T-helper 22 cell (primary cell): Measurements from ENCODE around the gene LHPP.

Experiments
- DNase-seq: peaks from one replicate; pipeline ENCODE4 v3.0.0-alpha.2; 2020; ENCODE audit warnings: low read depth

LHPP gene

DNA sequence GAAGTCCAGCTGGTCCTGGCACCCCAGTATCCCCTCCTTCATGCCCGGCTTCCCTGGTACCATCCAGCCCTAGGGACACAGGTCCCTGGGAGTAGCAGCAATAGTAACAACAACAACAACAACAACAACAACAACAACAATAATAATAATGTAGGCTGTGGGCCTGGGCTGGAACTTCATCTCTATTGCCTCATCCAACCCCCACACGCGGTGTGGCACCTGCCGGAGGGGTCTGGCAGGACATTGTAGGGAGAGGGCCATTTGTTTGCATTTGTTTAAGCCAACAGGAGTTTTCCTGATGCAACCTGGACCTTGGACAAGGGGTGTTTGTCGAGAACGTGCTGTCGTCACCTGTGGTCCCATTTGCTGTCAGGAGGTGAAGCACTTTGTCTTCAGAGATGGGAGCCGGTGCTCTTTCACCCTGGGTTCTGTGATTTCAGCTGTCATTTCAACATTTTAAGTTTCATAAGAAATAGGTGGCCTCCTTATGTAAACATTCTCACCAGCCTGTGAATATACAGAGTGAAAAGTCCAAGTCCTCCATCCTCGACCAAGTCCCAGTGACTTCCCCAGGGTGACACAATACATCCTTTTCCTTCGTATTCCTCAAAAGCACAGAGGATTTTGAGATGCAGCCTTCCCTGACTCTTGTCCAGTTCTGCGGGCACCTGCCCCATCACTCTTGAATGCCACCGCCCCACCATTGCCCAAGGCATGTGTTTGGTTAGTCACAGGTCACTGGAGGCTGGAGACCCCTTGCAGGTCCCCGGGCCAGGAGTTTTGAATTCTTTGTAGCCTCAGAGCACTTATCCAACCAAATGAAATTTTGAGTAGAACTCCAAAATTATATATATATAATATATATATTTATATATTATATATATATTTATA lies 9.2 kb downstream of the LHPP start:
- DNase-seq: no peak

DNA sequence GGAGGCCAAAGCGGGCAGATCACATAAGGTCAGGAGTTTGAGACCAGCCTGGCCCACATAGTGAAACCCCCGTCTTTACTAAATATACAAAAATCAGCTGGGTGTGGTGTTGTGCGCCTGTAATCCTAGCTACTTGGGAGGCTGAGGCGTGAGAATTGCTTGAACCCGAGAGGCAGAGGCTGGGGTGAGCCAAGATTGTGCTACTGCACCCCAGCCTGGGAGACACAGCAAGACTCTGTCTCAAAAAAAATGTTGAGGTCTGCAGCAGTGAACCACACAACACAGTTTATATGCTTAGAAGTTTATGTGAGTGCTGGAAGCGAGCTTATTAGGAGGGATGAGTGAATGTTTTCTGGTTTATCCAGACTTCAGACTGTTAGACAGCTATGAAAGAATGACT lies 10.4 kb downstream of the LHPP start:
- no peak for DNase-seq

DNA sequence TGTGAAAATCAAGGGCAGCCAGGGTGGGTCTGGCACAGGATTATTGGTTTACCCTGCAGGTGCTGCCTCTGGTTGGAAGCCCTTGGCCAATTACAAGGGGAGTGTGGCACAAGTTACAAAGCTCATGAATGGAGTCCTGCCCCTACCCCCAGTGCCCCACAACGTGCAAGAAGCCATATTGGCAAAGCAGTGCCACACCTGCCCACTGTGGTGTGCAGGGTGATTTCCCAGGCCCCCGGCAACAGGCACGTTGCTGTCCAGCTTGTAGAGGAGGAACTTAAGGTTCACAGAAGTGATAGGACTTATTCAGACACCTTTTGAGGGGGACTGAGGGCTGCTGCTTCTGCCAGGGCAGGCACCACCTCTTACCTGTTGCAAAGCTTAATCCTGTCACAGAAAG lies 11.4 kb downstream of the LHPP start:
- DNase-seq: no peak

DNA sequence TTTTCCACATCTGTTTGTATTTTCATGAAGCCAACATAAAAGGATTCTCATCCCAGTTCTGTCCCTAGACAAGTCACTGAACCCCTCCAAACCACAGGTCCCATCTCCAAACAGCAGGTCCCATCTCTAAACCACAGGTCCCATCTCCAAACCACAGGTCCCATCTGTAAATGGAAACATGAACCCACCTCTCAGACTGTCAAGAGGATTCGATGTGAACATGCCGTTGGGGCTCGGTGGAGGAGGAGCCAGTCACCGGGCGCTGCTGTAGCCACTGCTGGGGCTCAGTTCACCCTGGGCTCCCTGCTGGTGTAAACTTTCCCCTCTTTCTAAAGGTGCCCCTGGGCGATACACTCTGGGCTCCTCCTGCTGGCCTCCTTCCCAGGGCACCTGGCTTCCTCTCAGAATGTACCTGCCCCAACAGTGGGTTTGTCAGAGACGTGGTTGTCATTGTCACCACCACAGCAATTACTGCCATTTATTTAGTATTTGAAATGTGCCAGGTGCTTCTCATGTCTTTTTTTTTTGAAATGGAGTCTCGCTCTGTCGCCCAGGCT lies 13.0 kb downstream of the LHPP start:
- no peak for DNase-seq

DNA sequence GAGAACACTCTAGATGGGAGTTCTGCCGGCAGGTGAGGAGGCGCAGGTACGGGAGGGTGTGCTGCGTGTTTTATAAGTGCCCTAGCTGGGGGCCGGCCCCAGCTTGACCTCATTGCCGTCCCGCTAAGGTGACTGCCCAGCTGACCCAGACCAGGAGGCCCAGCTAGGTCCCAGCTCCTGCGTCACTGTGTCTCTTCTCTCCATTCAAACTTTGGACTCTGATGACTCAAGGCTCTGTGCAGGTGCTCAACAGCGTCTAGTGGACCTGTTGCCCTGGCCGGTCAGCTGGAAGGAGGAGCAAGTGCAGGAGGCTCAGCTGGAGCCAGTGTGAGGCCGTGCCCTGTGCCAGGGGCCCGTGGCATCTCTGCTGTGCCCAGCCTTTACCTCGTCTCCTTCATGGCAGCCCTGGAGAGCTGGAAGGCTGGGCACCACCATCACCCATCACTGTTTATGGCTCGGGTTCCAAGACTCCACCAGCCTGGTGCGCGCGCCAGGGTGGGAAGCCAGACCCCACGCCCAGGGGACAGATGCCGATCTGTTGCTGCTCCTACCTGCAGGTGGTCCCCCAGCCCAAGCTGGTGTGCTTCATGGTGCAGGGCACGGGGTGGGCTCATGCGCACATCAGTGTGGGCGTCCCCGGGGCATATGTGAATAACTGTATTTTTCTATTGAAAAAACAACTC lies 14.6 kb downstream of the LHPP start:
- DNase-seq: no peak

DNA sequence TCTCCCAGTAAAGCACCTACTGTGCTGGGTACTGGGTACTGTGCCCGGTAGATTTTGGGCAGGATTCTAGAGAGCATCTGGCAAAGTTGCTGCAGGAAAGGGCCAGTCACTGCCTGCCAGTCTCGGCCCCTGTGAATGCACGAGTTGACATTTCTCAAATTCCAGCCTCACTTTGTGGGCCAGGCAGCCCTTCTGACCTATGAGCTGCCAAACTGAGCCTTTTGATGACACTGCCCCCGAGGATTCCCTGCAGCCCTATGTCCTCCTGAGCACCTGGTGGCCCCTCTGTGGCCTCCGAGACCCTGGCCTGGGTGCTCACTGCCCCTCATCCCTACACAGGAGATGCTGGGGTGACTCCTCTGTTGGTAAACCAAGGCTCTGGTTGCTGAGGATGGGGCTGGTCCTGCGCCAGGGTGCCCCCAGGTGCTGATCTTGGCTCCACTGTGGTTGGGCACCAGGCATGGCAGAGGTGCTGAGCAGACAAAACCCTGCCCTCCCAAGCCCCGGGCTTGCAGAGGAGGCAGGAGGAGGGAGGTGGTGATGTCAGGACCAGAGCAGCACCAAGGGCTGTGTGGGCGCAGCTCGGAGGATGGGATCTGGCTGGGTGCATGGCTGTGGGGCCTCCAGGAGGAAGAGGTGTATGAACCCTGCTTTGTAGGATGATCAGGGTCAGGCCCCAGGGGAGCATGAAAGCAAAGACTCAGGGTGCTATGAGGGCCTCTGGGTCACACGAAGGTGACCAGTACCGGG lies 16.2 kb downstream of the LHPP start:
- DNase-seq: no peak

DNA sequence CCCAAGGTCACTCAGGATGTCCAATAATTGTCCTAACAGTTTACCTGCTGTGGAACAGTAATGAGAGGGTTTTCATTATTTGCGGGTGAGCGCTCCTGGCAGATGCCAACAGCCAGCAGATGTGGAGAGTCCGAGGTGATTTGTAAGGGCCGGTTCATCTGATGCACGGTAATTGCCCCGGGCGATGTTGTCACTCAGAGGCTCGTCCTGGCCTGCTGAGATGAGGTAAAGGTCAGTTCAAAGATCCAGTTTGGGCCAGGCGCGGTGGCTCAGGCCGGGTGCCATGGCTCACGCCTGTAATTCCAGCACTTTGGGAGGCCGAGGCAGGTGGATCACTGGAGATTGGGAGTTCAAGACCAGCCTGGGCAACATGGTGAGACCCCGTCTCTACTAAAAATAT lies 16.9 kb downstream of the LHPP start:
- DNase-seq: no peak

DNA sequence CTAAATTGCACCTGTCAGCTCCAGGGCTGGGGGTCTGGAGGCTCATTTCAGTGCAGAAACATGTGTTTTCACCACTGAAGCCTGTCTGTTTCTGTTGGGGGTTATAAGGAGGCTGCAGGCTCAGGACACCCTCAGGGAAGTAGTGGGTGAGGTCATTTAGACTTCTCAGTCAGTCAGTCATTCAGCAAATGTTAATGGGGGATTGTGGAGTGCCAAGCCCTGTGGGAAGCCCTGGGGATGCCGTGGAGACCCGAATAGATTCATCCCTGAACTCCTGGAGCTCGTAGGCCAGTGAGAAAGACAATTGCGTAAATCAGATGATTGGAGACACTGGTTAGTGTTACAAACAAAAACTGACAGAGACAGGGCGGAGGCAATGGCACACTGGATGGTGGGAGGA lies 19.2 kb downstream of the LHPP start:
- DNase-seq: no peak

DNA sequence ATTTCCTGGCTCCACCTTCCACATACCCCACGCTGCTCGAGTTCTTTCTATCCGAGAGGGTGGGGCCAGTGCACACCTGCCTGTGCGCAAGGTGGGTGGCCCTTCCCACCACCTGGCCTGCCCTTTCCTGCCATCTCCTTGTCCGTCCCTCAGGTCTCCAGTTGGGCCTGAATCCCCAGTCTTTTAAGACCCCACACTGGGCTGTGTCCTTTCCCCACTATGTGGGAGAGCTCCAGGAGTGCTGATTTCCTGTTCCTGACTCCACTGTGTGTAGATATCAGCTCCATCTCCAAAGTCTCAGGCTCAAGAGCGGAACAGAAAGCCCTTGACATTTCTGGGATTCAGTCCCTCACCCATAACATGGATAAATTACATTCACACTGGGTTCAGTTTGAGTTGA lies 20.1 kb downstream of the LHPP start:
- no peak for DNase-seq

DNA sequence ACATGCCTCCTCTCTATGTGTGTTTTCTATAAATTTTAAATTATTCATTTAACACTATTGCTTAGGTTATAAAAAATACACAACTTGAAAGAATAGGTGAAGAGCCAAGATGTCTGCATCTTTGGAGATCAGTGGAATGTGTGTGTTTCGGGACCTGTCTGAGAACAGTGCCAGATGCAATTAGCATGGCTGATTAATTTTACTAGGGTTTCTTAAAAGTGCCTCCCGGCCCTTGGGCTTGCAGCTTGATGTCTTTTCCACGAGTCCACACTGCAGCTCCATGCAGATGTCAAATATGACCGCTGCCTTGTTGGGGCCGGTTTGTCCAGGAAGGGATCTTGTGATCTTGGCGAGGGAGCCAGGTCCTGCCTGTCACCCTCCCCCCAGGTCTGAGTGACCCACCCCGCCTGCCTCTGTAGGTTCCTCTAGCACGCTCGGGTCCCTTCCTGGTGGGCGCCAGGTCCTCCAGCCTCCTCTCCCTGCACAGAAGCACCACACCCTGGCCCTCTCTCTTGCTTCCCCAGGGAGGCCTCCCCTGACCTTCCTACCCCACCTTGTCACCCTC lies 20.7 kb downstream of the LHPP start:
- no peak for DNase-seq

DNA sequence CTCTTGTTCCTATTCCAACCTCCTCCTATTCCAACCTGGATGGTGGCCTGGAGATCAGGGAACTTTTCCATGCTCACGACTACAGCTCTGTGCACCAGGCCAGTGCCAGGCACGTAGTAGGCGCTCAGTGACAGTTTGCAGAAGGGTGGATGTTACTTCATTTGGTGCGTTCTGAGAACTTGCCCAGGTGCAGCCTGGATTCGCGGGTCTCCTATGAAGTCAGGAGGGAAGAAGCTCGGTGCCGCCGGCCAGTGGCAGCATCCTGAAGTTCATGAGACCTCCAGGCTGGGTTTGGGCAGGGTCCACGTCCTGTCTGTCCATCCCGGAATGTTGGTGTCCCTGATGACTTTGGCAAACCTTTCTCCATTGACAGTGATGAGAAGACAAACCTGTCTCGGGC lies 21.3 kb downstream of the LHPP start:
- no peak for DNase-seq

DNA sequence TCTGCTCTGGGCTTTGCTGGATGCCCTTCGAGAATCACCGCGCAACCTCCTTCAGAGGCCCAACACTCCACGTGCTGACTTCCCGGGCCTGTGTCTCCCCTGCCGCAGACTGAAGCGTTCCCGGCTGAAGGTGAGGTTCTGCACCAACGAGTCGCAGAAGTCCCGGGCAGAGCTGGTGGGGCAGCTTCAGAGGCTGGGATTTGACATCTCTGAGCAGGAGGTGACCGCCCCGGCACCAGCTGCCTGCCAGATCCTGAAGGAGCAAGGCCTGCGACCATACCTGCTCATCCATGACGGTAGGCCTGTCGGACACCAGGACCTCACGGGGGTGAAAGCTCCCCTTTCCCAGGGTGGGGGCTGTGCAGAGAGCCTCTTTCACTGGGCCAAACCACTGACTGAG lies 22.4 kb downstream of the LHPP start:
- no peak for DNase-seq

DNA sequence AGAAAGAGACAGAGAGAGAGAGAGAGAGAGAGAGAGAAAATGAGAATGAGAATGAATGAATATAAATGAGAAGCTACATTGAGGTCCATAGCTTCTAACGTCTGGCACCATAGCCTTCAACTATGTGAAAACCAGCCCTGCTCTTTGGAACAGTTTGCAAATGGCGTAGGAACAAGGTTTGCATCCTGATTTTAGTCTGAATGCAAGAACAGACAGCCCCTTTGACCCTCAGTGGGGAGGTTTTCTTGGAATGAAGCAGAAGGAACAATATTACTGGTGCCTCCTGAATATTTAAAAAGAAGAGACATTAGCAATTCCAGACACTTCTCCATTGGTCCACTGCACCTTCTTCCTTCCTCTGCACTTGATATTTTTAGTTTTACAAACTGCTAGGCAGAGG lies 23.0 kb downstream of the LHPP start:
- DNase-seq: no peak

DNA sequence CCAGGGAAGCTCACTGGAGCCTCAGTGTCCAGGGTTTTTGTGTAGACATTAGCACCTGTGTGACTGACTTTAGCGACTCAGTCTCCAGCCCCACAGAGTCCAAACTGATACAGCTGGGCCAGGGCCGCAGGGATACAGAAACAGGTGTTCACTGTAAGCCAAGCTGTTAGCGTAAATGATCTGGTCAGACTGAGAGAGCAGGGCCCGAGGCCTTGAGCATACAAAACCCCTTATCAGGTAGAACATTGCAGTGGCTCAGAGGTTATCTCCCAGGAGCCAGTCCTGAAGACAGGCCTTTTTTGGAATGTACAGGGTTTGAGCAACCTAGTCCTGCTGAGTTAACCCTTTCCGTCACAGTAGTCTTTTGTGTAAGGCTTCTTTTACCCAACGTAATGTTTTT lies 25.0 kb downstream of the LHPP start:
- DNase-seq: no peak

DNA sequence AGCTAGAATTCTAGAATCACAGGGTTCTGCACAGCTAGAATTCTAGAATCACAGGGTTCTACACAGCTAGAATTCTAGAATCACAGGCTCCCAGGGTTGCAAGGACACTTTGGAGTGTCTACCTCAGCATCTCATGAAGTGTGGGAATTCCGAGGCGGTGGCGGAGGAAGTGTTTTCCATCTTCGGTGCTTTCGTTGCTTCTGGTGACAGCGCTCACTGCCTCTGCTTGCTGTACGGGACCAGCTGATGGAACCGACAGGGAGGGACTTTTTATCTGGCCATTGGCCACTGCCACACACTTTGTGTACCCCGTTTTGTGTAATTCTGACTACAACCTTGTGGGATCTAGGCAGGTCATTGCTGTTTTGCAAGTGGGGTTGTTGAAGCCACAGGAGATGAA lies 29.5 kb downstream of the LHPP start:
- no peak for DNase-seq

DNA sequence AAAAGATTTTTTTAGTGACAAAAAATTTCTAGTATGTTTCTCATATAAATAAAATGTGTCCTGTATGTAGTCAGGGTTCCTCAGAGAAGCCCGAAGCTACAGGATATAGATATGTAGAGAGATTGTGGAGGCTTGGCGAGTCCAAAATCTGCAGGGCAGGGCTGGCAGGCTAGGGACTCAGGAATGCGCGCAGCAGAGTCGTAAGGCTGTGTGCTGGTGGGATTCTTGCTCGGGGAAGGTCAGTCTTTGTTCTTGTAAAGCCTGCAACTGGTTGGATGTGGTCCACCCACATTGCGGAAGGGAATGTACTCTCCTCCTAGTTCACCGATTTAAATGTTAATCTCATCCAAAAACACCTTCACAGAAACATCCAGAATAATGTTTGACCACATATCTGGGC lies 30.6 kb downstream of the LHPP start:
- DNase-seq: no peak

DNA sequence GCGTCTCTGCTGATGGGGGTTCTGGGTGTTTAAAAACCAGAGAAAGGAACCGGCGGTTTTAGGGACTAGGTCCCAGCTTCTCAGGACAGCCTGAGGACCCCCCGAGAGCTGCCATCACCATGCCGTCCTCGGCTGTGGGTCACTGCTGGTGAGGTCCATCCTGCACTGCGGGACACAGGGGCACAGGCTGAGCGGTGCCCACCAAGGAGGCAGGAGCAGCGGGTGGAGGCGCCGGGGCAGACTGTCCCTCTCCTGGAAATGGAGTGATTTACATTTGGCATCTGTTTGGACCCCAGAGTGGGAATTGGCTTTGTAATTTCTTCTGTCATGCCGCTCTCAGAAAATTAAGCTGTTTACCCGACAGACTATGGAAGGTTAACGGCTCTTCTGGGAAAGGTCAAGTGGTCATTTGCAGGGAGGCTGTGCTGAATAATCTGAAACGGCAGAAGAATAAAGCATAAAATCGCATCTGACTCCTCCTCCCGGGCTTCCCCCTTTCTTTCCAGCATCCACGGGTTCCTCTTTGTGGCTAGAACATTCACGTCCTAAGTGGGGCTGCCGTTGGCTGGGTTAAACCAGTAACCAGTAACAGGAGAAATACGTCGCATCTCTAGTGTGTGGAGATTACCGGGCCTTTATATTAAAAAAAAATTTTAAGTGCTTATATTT lies 31.7 kb downstream of the LHPP start:
- no peak for DNase-seq

DNA sequence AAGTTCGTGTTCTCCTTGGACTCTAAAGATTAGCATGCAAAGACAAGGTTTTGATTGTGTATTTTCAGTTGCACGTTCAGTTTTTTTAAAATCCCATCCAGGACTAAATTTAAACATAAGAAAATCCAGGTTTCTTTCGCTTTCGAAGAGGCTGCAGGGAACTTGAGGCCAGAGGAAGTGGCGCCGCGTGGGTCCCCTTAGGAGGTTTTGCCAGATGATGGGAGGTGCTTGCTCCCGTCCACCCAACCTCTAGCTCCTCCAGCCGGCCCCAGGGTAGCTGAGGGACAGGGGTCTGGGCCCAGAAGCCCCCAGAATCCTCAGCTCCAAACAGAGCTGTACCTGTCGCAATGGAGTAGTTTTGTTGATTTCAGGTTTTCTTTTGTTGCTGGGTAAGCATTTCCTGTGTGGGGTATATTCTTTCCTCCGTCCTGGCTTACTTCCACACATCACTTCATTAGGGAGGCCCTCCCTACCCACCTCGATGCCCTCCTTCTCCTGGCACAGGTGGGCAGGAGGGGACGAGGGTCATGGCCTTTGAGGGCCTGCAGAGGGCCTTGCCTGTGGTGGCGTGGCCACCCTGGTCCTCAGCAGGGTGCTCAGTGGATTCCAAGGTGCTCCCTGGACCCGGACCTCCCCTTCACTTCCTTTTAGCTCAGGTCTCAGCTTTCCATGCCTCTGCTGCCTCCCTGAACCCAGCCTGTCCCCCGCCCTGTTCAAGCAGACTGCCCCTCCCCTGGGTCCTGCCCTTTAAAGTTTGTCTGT lies 32.6 kb downstream of the LHPP start:
- DNase-seq: no peak

DNA sequence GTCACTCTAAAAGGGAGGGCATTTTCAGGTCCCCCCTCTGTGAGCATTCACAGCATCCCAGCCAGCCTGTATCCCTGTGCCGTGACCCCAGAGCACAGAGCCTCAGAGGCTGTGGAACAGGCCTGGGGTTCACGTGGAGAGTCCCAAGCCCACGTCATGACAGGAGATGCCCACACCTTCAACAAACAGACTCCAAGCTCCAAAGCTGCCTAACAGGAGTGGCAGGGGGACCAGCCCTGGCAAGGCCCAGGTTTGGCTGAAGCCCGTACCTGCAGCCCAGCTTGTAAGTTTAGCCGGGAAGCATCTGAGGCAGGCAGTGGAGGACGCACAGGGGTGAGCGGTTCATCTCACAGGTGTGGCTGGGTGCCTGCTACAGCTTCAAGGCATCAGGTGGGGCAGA lies 33.5 kb downstream of the LHPP start:
- DNase-seq: no peak

DNA sequence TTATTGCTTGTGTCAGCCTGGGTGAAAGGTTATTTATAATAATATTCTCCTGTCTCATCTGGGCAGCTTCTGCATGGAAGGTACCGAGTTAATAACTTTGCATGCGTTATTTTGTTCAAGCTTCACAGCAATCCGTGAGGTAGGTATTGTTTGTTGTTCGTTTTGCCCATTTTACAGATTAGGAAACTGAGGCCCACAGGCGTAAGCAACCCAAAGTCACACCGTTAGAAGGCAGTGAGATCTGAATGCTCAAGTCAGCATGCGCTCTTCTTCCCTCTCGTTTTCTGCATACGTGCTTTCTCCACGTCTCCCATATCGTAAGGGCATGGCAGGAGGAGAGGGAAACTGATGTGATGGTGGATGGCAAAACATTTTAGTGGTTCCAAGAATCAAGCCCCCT lies 34.1 kb downstream of the LHPP start:
- DNase-seq: no peak

DNA sequence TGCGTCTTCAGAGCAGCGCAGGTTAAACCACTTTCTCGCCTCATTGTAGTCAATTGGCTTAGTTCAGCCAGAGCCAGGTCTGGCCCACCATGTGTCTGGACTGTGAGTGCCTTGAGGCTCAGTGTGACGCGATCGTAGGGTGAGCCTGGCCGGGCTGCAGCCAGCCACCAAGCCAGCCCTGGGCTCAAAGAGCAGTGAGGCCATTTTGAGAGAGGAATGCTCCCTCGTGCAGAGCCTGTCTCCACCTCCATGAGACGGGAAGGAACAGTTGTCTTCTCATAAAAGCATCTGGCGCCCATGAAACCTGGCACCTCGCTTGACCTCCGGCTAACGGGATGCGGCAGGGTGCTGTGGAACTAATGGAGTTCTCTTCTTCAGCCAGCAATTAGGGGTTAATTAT lies 34.5 kb downstream of the LHPP start:
- no peak for DNase-seq
